Right lobe of liver (tissue), 4 donors: ENCODE data around the gene ZFP62.

ENCODE experiments used
- CTCF ChIP-seq, 4 donors: fragments of 200-600 bp in 3 of 4; fragments of 450-650 bp in 1 of 4; IDR thresholded peaks; one replicate each; pipeline versions ENCODE4 v1.5.1 to v1.8.0; 2016 to 2022; ENCODE audit warnings: antibody characterized with exemption in 4 of 4, mild to moderate bottlenecking in 2 of 4
- POLR2A ChIP-seq: fragments of 450-650 bp; IDR thresholded peaks from one replicate; pipeline ENCODE4 v1.6.1; 2017; ENCODE audit warnings: antibody characterized with exemption, mild to moderate bottlenecking
- donor health status: DM: no; HTN: no; CAD: no.
- donor health status: DM: no; HTN: no; CAD: no.
- donor health status: DM: no; HTN: yes; CAD: no.

GRCh38 chr5:180799902-180800801 lies 60.9 kb downstream of the ZFP62 start:
- TF ChIP-seq CTCF (IDR thresholded peaks at IDR 0.05) (no peak), POLR2A (no peak)
